Erythroblast (primary cell): ENCODE data around the gene OVOL3.

Experiments
- GATA1 ChIP-seq: IDR thresholded peaks from 2 replicates; pipeline ENCODE4 v1.6.1; 2011; ENCODE audit warnings: low read depth, mild to moderate bottlenecking, control low read depth, low read length, moderate library complexity
- POLR2A ChIP-seq: IDR thresholded peaks from 2 replicates; pipeline ENCODE4 v1.6.1; 2011; ENCODE audit warnings: mild to moderate bottlenecking, low read length

DNA sequence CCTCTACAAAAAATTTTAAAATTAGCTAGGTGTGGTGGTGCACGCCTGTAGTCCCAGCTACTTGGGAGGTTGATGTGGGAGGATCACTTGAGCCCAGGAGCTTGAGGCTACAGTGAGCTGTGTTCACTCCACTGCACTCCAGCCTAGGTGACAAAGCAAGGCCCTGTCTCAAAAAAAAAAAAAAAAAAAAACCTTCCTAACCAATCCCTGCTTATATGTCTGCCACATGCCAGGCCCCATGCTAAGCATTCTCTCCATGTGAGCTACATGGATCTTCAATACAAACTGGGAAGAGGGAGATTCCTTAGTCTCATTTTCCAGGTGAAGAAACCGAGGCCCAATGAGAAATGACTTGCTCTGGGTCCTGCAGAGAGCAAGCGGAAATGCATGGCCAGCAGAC lies 2.3 kb upstream of the OVOL3 start:
- TF ChIP-seq POLR2A (no peak), GATA1 (no peak)
